ENCODE measurements around the gene CHST15.
"Not testable (repeated sequence)": the region's sequence is repeated elsewhere in the genome, so short reads cannot be mapped to it uniquely, and the experiment has no call there.

CHST15 gene

GRCh38 chr10:124042656-124043309 is 50.6 kb downstream of the CHST15 start:
- no peak for DNase-seq

DNA sequence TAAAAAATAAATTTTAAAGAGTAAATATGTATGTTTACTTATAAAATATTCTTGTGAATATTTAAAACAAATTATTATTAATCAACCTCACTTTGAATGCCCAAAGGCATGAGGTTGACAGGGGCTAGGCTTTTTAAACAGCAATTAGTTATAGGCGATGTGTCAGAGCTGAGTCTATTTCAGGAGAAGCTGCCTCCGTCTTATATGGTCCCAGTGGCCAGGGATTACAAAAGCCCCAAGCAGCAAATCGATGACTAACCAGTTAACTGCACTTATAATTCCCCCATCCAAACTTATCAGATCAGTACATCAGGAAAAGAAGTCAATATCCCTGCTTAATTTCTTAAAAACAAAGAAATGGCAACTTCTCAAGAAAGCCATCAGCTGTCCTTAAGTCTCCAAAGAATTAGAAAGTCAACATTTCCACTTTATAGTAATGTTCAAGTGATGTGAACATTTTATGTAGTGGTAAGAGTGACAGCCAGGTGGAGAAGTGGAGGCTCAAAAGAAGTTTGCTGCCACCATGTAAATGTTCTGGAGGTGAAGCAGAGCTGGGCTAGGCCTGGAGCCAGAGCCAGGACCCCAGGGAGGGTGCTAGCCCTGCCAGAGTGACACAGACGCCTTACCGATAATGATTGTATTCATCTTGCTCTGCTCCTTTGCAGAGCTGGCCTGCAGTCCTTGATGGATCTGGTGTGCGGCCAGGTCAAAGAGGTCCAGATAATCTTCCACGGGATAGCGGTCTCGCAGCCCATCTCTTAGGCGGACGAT is 51.5 kb downstream of the CHST15 start:
- DNase-seq, result no peak

DNA sequence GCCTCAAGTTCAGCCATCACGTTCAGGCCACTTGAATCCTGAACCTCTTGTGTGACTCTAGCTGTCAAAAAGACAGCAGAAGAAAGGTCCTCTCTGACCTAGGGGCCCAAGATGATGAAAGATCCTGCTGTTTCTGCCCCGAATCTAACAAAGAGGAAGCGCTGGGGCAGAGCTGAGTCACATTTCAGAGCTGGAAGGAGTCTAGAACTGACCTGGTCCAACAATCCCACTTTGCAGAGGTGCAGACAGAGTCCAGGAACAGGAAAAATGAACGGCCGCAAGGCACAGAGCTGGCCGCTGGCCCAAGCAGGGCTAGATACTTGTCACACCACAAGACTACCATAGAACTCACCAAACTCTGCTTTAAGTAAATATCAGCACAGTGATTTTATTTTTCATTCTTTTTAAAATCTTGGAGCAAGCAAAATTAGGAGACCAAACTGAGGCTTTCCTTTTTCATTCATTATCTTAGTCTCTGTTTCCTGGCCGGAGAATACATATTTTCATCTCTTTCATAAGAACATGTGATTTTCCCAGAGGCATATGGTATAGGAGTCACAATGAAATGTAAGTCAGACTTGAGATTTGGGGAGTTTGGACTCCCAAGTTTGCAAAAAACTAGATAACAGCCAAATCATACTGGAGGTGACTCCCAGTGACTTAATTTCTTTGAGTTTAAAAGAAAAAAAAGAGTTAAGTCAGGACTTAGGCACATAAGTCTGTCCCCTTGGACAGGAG is 52.8 kb downstream of the CHST15 start:
- DNase-seq, result no peak

DNA sequence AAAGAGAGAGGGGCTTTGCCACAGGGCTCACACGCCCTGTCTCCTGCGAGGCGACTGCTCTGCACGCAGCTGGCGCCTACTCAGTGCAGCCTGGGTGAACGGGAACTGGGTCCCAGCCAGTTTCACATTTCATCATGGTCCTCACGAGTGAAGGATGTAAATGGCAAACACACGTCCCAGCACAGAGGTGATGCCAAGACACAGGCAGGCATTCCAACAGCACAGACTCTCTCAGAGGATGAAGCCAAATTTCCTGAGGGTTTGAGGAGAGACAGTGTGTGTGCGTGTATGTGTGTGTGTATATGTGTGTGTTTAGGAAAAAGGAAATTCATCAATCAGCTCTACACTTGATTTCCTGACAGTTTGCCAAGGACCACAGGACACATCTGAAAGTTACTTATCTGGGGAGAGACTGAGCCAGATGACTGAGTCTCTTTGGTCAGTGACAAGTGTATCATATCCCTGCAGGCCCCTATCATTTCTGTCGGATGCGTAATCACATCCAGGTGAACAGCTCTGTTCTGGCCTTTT is 53.9 kb downstream of the CHST15 start:
- DNase-seq, result no peak

DNA sequence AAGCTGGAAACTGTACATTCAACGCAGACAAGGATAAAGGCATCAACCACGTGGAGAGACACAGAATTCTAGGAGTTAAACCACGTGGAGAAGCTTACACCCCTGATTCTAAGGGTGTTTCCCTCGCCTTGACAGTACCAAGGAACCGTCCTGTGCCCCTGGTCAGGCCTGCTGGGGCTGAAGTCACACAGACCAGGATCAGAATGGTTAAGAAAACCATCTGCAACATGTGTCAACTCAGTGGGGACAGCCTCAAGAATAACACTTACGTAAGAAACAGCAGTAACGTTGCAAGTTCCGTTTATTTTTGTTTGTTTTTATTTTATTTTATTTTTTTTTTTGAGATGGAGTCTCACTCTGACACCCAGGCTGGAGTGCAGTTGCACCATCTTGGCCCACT is 55.6 kb downstream of the CHST15 start:
- no peak for DNase-seq

DNA sequence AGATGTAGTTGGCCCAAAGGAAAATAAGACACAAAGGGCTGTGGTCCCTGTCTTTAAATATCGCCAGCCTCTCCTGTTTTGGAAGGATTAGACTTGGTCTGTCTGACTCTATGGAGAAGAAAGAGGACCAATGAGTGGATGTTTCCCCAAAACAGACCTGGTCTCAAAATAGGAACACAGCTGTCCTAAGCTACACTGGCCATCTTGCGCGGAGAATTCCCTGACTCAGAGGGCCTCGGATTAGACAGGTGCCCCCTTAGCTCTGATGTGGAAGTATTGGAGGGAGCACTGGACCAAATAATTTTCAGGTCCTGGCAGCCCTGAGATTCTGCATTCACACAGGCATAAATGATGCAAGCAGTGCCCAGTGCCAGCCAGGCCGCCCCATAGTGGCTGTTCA is 56.1 kb downstream of the CHST15 start:
- no peak for DNase-seq

- no peak for DNase-seq
These were observed 56.7 kb downstream of the CHST15 start for GRCh38 chr10:124036746-124037145.

GRCh38 chr10:124035928-124036558 is 57.4 kb downstream of the CHST15 start:
- DNase-seq, result no peak

- no peak for DNase-seq
These were observed 58.0 kb downstream of the CHST15 start for GRCh38 chr10:124035306-124035927.

DNA sequence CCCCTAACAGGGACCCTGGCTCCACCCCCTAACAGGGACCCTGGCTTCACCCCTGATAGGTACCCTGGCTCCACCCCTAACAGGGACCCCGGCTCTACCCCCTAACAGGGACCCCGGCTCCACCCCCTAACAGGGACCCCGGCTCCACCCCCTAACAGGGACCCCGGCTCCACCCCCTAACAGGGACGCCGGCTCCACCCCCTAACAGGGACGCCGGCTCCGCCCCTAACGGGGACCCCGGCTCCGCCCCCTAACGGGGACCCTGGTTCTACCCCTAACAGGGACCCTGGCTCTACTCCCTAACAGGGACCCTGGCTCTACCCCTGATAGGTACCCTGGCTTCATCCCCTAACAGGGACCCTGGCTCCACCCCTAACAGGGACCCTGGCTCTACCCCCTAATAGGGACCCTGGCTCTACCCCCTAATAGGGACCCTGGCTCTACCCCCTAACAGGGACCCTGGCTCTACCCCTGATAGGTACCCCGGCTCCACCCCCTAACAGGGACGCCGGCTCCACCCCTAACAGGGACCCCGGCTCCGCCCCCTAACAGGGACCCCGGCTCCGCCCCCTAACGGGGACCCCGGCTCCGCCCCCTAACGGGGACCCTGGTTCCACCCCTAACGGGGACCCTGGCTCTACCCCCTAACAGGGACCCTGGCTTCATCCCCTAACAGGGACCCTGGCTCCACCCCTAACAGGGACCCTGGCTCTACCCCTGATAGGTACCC is 58.7 kb downstream of the CHST15 start:
- DNase-seq, result not testable (repeated sequence)

- DNase-seq, result no peak
These were observed 59.5 kb downstream of the CHST15 start for GRCh38 chr10:124033887-124034218.

- DNase-seq, result no peak
These were observed 60.2 kb downstream of the CHST15 start for GRCh38 chr10:124032971-124033886.

DNA sequence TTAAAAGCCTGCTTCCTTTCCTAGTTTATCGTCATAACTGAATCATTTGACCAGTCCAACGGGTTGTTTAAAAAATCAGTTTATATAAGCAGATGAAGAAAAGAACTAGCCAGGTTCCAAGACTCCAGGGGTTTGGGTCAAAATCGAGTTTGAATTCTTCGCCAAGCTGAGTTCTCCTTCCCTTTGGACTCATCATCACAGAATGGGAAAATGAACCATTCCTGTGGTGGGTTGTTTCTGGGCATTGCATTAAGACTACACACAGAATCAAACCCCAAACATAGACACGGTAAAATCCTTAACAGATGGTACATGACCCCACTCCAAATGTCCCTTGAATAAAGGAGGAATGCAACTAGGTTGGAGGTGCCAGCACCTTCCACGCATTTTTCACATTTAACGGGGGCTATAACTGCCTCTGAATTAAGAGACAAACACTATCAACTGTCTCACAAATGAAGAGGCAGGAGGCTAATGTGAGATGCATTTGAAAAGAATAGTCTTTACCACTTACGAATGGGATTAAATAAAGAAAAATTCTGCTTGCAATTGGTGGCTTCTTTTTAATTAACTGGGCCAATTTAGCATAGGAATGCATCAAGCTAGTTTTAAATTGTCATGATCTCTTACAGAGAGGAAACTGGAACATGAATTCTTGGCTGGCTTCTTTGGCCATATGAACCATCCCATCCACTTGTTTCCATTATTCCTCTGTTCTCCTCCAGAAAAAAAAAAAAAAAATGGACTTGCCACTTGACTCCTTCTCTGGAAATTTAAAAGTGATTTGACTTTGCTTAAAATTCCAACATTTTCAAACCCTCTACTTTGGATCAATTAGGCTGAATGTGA is 61.1 kb downstream of the CHST15 start:
- DNase-seq, result no peak

GRCh38 chr10:124030492-124031110 is 62.8 kb downstream of the CHST15 start:
- DNase-seq, result no peak

GRCh38 chr10:124030061-124030460 is 63.3 kb downstream of the CHST15 start:
- no peak for DNase-seq

- no peak for DNase-seq
These were observed 63.8 kb downstream of the CHST15 start for GRCh38 chr10:124029559-124029958.

DNA sequence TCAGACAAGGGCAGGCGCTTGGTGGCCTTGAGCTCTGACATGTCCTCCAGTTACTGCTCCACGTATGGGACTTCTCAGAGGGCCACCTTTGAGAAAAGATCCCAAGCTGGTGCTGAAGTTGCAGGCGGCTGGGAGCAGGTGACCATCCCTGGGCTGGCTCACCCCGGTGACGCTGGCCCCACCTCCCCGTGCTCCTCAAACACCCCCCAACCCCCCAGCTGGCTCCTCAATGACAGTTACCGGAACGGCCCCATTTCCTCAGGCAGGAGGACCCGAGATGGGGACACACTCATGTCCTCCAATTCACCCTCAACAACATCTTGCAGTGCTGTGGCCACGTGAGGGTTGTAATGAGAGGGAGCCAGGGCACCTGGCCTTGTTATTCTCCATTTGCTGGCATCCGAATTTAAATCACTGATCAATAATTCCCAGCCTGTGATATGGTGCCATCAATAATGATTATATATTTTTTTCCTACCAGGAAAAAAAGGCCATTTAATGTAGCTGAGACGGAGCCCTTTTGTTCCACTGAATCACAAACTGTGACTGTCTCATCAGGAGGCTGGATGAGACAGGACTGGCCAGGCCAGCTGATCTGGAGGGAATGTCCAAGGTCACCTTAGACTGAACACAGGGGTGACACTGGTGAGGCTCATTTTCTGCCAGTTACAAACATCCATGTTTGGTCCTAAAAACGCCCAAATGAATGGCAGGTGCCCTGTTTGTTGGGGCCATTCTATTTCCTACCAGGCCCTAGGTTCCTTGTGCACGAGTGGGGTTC is 64.5 kb downstream of the CHST15 start:
- DNase-seq, result no peak

GRCh38 chr10:124027651-124028050 is 65.7 kb downstream of the CHST15 start:
- DNase-seq, result no peak

Data from activated naive CD4-positive, alpha-beta T cell (primary cell).